BLaER1 treated with 17β-estradiol and CSF1 and Interleukin-3, amounts not matched to agents 10 nM and 100 nM (cell line): ENCODE measurements around the gene DOP1A.
A peak's percentile ranks its signal among the peaks of the same experiment; 100 is the strongest.
"Not testable (repeated sequence)": the region's sequence is repeated elsewhere in the genome, so short reads cannot be mapped to it uniquely, and the experiment has no call there.

Source experiments
- H3K27ac ChIP-seq, 11 experiments: shearing (Covaris generic); formaldehyde crosslinking; 2 replicates each; pipeline ENCODE4 v1.8.1; 2022
- H3K27me3 ChIP-seq, 11 experiments: shearing (Covaris generic); formaldehyde crosslinking; 2 replicates each; pipeline ENCODE4 v1.8.1; 2022
- H3K36me3 ChIP-seq, 11 experiments: shearing (Covaris generic); formaldehyde crosslinking; 2 replicates each; pipeline ENCODE4 v1.8.1; 2022
- H3K4me1 ChIP-seq, 10 experiments: shearing (Covaris generic); formaldehyde crosslinking; 2 replicates each; pipeline ENCODE4 v1.8.1; 2022
- H3K4me2 ChIP-seq, 11 experiments: shearing (Covaris generic); formaldehyde crosslinking; 2 replicates each; pipeline ENCODE4 v1.8.1; 2022
- H3K4me3 ChIP-seq, 10 experiments: shearing (Covaris generic); formaldehyde crosslinking; 2 replicates each; pipeline ENCODE4 v1.8.1; 2022
- H3K9ac ChIP-seq, 11 experiments: shearing (Covaris generic); formaldehyde crosslinking; 2 replicates each; pipeline ENCODE4 v1.8.1; 2022
- H3K9me3 ChIP-seq, 11 experiments: shearing (Covaris generic); formaldehyde crosslinking; replicated peaks in 1 of 11; 2 replicates each; pipeline ENCODE4 v1.8.1; 2022
- H4K20me1 ChIP-seq, 11 experiments: shearing (Covaris generic); formaldehyde crosslinking; 2 replicates each; pipeline ENCODE4 v1.8.1; 2022
- Cebpa-rat ChIP-seq, 11 experiments: shearing (Covaris generic); IDR thresholded peaks; 2 replicates each; pipeline ENCODE4 v1.8.1; 2022

The DOP1A gene

GRCh38 chr6:83185096-83185495, 117.6 kb downstream of the DOP1A start:
- TF ChIP-seq Cebpa-rat (IDR thresholded peaks at IDR 0.05), result no peak
- Histone ChIP-seq H3K4me3 (no peak overlapping the region), H3K36me3 (peaks cover 5 to 66% (median 23%) of the 10 kb centered on the region in 11 experiments; a peak in 15 of 22 replicates), H3K9me3 (no peaks in the 10 kb centered on the region), H3K4me1 (no peaks in the 10 kb centered on the region), H3K27ac (no peak overlapping the region), H4K20me1 (no peaks in the 10 kb centered on the region), H3K27me3 (no peaks in the 10 kb centered on the region), H3K4me2 (no peak overlapping the region), H3K9ac (no peak overlapping the region)

- no peak for TF ChIP-seq Cebpa-rat (IDR thresholded peaks at IDR 0.05)
- H3K4me2 ChIP-seq, result no peak overlapping the region
- H3K4me3 ChIP-seq, result no peak overlapping the region
- H3K27me3 ChIP-seq, result no peaks in the 10 kb centered on the region
- H4K20me1 ChIP-seq, result no peaks in the 10 kb centered on the region
- peaks cover 3 to 41% (median 13%) of the 10 kb centered on the region in 11 experiments; a peak in 12 of 22 replicates for H3K36me3 ChIP-seq
- H3K4me1 ChIP-seq, result peaks cover 0 to 10% (median 2%) of the 10 kb centered on the region in 10 experiments; a peak in 8 of 20 replicates
- no peak overlapping the region for H3K27ac ChIP-seq
- no peaks in the 10 kb centered on the region for H3K9me3 ChIP-seq
- H3K9ac ChIP-seq, result no peak overlapping the region
These were observed 121.0 kb downstream of the DOP1A start for GRCh38 chr6:83188501-83188900.

GRCh38 chr6:83190626-83191025, 123.2 kb downstream of the DOP1A start:
- Histone ChIP-seq H3K4me2 (no peak overlapping the region), H3K9ac (no peak overlapping the region), H4K20me1 (no peaks in the 10 kb centered on the region), H3K4me3 (no peak overlapping the region), H3K36me3 (peaks cover 0 to 23% (median 8%) of the 10 kb centered on the region in 11 experiments; a peak in 12 of 22 replicates), H3K4me1 (peaks cover 0 to 16% (median 8%) of the 10 kb centered on the region in 10 experiments; a peak in 11 of 20 replicates), H3K27ac (no peak overlapping the region), H3K9me3 (no peaks in the 10 kb centered on the region), H3K27me3 (no peaks in the 10 kb centered on the region)
- TF ChIP-seq Cebpa-rat (IDR thresholded peaks at IDR 0.05), result no peak

- Histone ChIP-seq H3K4me3 (peak overlapping the region; percentile 75 to 83 (median 80); a peak in 17 of 20 replicates), H3K9ac (peak overlapping the region in 6 of 11 experiments; percentile 81 to 87 (median 85); a peak in 7 of 22 replicates), H3K4me2 (peak overlapping the region; percentile 64 to 83 (median 70)), H3K4me1 (peaks cover 5 to 16% (median 8%) of the 10 kb centered on the region in 10 experiments; a peak in 12 of 20 replicates)
- H3K27me3 ChIP-seq, H3K9me3 ChIP-seq, H3K27ac ChIP-seq, H4K20me1 ChIP-seq, H3K36me3 ChIP-seq: not testable (repeated sequence)
These were observed 124.5 kb downstream of the DOP1A start for GRCh38 chr6:83191974-83192373.

- peak overlapping the region; percentile 74 to 87 (median 83) for H3K9ac ChIP-seq
- no peaks in the 10 kb centered on the region for H3K9me3 ChIP-seq
- H3K36me3 ChIP-seq, result peaks cover 0 to 9% (median 0%) of the 10 kb centered on the region in 11 experiments; a peak in 4 of 22 replicates
- H4K20me1 ChIP-seq, result no peaks in the 10 kb centered on the region
- H3K4me1 ChIP-seq, result peaks cover 5 to 16% (median 8%) of the 10 kb centered on the region in 10 experiments; a peak in 12 of 20 replicates
- H3K27ac ChIP-seq, result peak overlapping the region; percentile 59 to 82 (median 73); a peak in 20 of 22 replicates
- H3K4me3 ChIP-seq, result peak overlapping the region; percentile 75 to 83 (median 80)
- peak overlapping the region; percentile 64 to 83 (median 70) for H3K4me2 ChIP-seq
- no peaks in the 10 kb centered on the region for H3K27me3 ChIP-seq
- no peak for TF ChIP-seq Cebpa-rat (IDR thresholded peaks at IDR 0.05)
These were observed 125.0 kb downstream of the DOP1A start for GRCh38 chr6:83192456-83192855.

- Histone ChIP-seq H3K9ac (peak within 1 kb of the TSS; percentile 74 to 87 (median 83)), H3K27ac (peak within 1 kb of the TSS; percentile 59 to 82 (median 73); a peak in 21 of 22 replicates), H3K4me1 (peaks cover 5 to 16% (median 8%) of the 10 kb centered on the region in 10 experiments; a peak in 12 of 20 replicates), H3K4me2 (peak within 1 kb of the TSS; percentile 77 to 91 (median 83)), H3K36me3 (peaks cover 0 to 7% (median 0%) of the 10 kb centered on the region in 11 experiments; a peak in 4 of 22 replicates), H3K27me3 (no peaks in the 10 kb centered on the region), H4K20me1 (no peaks in the 10 kb centered on the region), H3K9me3 (no peaks in the 10 kb centered on the region), H3K4me3 (peak within 1 kb of the TSS; percentile 75 to 83 (median 80))
- TF ChIP-seq Cebpa-rat (IDR thresholded peaks at IDR 0.05), result no peak
These were observed 125.6 kb downstream of the DOP1A start, which contains the start of the genes PGM3 and RWDD2A for GRCh38 chr6:83192871-83193746. TSS of gene PGM3 (minus strand) at chr6:83193265. CDS start at chr6:83191012, 2,253 bp downstream. TSS of gene RWDD2A (plus strand) at chr6:83193357. CDS start at chr6:83194452, 1,095 bp downstream.

GRCh38 chr6:83193747-83194566, 126.5 kb downstream of the DOP1A start:
- Histone ChIP-seq H3K9ac (peak overlapping the region; percentile 74 to 87 (median 83)), H4K20me1 (no peaks in the 10 kb centered on the region), H3K4me1 (peaks cover 5 to 16% (median 8%) of the 10 kb centered on the region in 10 experiments; a peak in 12 of 20 replicates), H3K4me3 (peak overlapping the region; percentile 75 to 83 (median 80)), H3K36me3 (no peaks in the 10 kb centered on the region; a peak in 1 of 22 replicates), H3K4me2 (peak overlapping the region; percentile 77 to 91 (median 83)), H3K9me3 (no peaks in the 10 kb centered on the region), H3K27ac (peak overlapping the region; percentile 59 to 82 (median 72); a peak in 21 of 22 replicates), H3K27me3 (no peaks in the 10 kb centered on the region)
- TF ChIP-seq Cebpa-rat (IDR thresholded peaks at IDR 0.05), result no peak

- no peak overlapping the region for H3K9ac ChIP-seq
- no peaks in the 10 kb centered on the region for H4K20me1 ChIP-seq
- H3K36me3 ChIP-seq, result no peaks in the 10 kb centered on the region
- H3K4me1 ChIP-seq, result peaks cover 0 to 8% (median 6%) of the 10 kb centered on the region in 10 experiments; a peak in 8 of 20 replicates
- no peak overlapping the region for H3K27ac ChIP-seq
- no peaks in the 10 kb centered on the region for H3K27me3 ChIP-seq
- no peak overlapping the region for H3K4me2 ChIP-seq
- TF ChIP-seq Cebpa-rat (IDR thresholded peaks at IDR 0.05), result no peak
- H3K4me3 ChIP-seq, result no peak overlapping the region
- no peaks in the 10 kb centered on the region for H3K9me3 ChIP-seq
These were observed 131.2 kb downstream of the DOP1A start for GRCh38 chr6:83198486-83199172.
